ENCODE results near the gene MXRA7.

Gene MXRA7

GRCh38 chr17:76696763-76697701 lies 13.7 kb downstream of the MXRA7 start:
- DNase-seq (ENCODE audit: low spot score), result no peak

GRCh38 chr17:76695059-76695831 lies 15.5 kb downstream of the MXRA7 start:
- no peak for DNase-seq (ENCODE audit: low spot score)

GRCh38 chr17:76691379-76692191 lies 19.2 kb downstream of the MXRA7 start:
- no peak for DNase-seq (ENCODE audit: low spot score)

- DNase-seq (ENCODE audit: low spot score), result no peak
Observed at GRCh38 chr17:76690596-76691280, 20.0 kb downstream of the MXRA7 start.

- DNase-seq (ENCODE audit: low spot score), result no peak
Observed at GRCh38 chr17:76689859-76690258, 20.9 kb downstream of the MXRA7 start.

GRCh38 chr17:76688165-76688622 lies 22.6 kb downstream of the MXRA7 start:
- DNase-seq (ENCODE audit: low spot score), result no peak

GRCh38 chr17:76687298-76688164 lies 23.2 kb downstream of the MXRA7 start:
- DNase-seq (ENCODE audit: low spot score), result no peak

GRCh38 chr17:76686538-76687297 lies 24.0 kb downstream of the MXRA7 start:
- no peak for DNase-seq (ENCODE audit: low spot score)

GRCh38 chr17:76685846-76686245 lies 24.9 kb downstream of the MXRA7 start:
- DNase-seq (ENCODE audit: low spot score), result no peak

GRCh38 chr17:76685366-76685765 lies 25.4 kb downstream of the MXRA7 start:
- DNase-seq (ENCODE audit: low spot score), result no peak

- no peak for DNase-seq (ENCODE audit: low spot score)
Observed at GRCh38 chr17:76684756-76685155, 26.0 kb downstream of the MXRA7 start.

GRCh38 chr17:76683921-76684745 lies 26.6 kb downstream of the MXRA7 start:
- no peak for DNase-seq (ENCODE audit: low spot score)

- DNase-seq (ENCODE audit: low spot score), result no peak
Observed at GRCh38 chr17:76683011-76683755, 27.6 kb downstream of the MXRA7 start.

- no peak for DNase-seq (ENCODE audit: low spot score)
Observed at GRCh38 chr17:76682296-76682695, 28.5 kb downstream of the MXRA7 start.

GRCh38 chr17:76681222-76682137 lies 29.3 kb downstream of the MXRA7 start:
- DNase-seq (ENCODE audit: low spot score), result peak; percentile 77

- no peak for DNase-seq (ENCODE audit: low spot score)
Observed at GRCh38 chr17:76679239-76679638, 31.5 kb downstream of the MXRA7 start.

GRCh38 chr17:76678330-76678729 lies 32.4 kb downstream of the MXRA7 start:
- DNase-seq (ENCODE audit: low spot score), result peak; percentile 41
